Measurements from ENCODE around the gene LYRM4.
"Not testable (repeated sequence)": the region's sequence is repeated elsewhere in the genome, so short reads cannot be mapped to it uniquely, and the experiment has no call there.

Gene LYRM4

DNA sequence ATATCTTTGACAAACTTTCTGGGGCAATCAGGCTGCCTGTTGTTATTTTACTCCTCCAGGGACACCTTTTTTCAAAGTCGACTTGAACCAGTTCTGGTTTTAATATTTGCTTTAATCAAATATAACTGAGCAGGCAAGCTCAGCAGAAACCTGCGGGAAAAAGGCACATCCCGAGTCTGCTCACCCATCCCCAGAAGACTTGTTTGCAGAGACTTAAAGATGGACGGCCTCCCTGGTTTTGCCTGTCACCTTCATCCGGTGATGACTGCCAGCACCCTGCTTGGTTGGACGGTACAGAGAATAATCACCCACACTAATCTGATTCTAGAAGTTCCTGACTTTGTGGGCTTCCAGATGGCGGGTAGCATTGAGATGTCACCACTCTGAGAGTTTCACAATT, 138.8 kb downstream of the LYRM4 start:
- DNase-seq (ENCODE audit: low read depth), result no peak

DNA sequence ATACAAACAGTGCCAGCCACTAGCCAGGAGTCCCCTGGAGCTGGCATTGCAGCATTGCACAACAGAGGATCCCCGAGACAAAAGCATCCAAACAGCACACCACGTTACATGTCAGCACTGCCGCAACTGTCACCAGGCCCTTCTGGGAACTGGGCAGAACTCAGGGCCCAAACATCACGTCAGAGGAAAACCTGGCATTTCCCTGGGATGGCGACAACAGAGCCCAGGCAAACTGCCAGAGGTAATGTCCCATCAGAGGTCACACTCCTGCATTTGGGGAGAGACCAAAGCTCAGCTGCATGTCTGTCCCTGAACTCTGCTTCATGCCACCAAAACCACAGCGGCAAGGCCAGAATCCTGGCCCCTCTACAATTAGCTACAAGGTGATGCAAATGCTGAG, 139.3 kb downstream of the LYRM4 start:
- DNase-seq (ENCODE audit: low read depth), result no peak

GRCh38 chr6:5120543-5120942, 140.2 kb downstream of the LYRM4 start:
- DNase-seq (ENCODE audit: low read depth), result not testable (repeated sequence)

DNA sequence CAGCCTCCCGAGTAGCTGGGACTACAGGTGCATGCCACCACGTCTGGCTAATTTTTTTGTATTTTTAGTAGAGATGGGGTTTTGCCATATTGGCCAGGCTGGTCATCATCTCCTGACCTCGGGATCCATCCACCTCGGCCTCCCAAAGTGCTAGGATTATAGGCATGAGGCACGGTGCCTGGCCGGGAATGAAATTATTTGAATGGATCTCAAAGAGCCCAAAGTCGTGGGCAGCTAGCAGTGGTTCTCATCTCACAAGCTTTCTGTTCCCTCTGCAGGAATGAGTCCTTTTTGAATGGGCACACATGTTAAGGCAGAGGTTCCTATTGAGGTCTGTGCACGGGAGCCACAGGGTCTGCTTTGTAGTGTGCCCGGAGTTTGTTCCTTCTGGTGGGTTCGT, 140.7 kb downstream of the LYRM4 start:
- DNase-seq (ENCODE audit: low read depth), result no peak

- DNase-seq (ENCODE audit: low read depth), result no peak
Observed at GRCh38 chr6:5119090-5119951, 141.4 kb downstream of the LYRM4 start.

- no peak for DNase-seq (ENCODE audit: low read depth)
Observed at GRCh38 chr6:5116243-5116991, 144.3 kb downstream of the LYRM4 start.

DNA sequence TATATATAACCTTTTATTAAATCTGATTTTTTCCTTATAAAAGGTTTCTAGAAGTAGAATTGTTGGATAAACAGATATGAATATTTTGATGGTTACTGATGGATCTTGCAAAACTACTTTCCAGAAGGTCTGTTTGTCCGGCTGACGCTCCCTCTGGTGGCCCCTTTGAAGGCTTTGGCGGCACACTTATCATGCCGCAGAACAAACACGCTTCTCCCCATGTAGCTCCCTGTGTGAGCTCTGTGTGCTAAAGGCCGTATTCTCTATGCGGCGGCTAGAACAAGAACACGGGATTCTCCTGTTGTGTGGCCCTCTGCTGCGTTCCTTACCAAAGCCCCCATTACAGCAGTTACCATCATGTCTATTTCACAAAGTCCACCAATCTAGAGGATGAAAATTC, 145.6 kb downstream of the LYRM4 start:
- DNase-seq (ENCODE audit: low read depth), result no peak

DNA sequence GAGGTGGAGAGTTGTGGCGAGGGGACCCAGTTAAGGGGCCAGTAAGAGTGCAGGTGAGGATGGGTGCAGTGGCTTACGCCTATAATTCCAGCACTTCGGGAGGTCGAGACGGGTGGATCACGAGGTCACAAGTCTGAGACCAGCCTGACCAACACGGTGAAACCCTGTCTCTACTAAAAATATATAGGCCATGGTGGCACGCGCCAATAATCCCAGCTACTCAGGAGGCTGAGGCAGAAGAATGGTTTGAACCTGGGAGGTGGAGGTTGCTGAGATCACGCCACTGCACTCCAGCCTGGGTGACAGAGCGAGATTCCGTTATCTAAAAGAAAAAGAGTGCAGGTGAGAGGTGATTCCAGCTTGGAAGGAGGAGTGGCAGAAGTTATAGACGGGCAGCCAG, 147.7 kb downstream of the LYRM4 start:
- DNase-seq (ENCODE audit: low read depth), result no peak

GRCh38 chr6:5112066-5112799, 148.5 kb downstream of the LYRM4 start:
- DNase-seq (ENCODE audit: low read depth), result no peak

- DNase-seq (ENCODE audit: low read depth), result no peak
Observed at GRCh38 chr6:5111626-5112025, 149.1 kb downstream of the LYRM4 start.

DNA sequence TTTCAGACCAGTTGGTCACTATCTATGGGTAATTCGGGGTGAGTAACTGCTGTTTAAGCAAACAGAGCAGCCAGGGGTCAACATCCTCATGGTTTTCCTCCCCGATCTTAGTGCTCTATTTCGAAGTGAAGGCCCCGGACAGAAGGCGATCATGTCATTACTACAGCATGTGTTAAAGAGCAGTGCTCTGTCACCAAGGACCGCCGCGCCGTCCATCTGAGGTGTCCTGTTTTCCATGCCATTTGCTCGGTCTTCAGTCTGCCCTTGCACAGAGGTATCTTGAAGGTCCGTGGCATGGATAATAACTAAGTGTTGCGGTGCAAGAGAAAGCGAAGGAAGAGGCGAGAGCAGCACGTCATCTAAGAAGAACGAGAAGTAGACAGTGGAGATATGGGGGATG, 150.5 kb downstream of the LYRM4 start:
- no peak for DNase-seq (ENCODE audit: low read depth)

GRCh38 chr6:5109436-5109835, 151.3 kb downstream of the LYRM4 start:
- DNase-seq (ENCODE audit: low read depth), result no peak

- DNase-seq (ENCODE audit: low read depth), result no peak
Observed at GRCh38 chr6:5108536-5109150, 152.1 kb downstream of the LYRM4 start.

DNA sequence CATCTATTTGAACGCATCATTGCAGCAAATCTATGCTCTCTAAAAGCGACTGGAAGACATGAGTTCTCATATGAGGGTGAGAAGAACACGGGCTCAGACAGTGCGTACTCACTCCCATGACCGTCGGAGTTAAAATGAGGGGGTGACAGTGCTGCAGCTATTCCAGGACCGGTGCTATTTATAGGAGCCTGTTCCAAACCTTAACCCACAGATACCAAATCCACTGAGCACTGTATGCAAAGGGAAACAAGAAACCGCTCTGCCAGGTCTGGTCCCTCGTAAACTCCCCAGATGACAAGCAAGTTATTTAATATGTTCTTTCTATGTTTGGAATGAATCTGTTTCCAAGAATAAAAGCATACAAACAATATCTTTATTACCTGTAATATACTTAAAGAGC, 152.7 kb downstream of the LYRM4 start:
- DNase-seq (ENCODE audit: low read depth), result no peak

DNA sequence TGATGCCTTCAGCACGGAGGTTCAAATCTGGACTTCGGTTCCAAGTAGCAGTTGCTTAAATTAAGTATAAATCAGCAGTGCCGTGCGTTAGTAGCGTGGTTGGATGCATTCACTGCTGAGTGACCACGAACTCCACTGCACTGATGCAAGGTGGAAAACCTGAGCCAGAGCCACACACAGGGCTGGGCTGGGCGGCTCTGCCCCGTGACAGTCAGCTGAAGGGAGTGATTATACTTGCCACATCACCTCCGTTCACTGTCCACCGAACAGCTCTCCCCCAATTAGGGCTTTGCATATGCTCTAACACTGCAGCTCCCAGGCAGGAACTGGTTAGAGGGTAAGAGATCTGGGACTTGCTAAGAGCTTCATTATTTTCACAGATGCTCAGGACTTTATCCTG, 153.4 kb downstream of the LYRM4 start:
- DNase-seq (ENCODE audit: low read depth), result no peak

DNA sequence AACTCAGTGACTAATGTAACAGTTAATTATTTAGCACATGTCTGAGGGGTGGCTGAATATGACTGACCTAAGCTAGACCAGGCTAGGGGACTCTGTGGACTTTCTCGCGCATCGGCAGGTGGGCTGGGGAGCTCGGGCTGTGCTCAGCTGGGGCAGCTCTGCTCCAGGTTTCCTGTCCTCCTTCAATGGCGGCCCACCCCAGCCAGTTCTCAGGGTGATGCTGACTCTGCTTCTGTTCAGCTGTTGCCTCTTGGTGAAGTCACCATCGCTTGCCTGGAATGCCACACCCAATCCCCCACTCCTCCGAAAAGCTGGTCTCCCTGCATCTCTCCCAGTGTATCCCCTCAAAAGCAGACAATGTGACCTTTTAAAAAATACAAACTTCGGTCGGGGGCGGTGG, 155.6 kb downstream of the LYRM4 start:
- no peak for DNase-seq (ENCODE audit: low read depth)

DNA sequence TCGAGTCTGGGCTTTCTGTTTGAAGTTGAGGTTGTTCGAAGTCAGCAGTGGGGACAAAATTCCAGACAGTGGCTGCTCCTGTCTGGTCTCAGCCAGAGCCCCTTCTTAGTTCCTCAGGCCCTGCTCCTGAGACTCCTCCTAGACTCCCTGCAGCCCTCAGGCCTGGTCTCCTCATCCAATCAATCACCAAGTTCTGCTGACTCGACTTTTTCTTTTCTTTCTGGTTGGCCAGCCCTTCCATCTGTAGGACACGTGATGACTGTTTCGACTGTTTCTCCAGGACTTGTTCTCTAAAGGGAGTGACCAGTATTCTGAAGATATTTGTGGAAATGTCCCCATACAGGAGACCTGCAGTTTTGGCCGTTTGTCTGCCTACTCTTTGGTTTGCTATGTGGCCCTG, 156.1 kb downstream of the LYRM4 start:
- no peak for DNase-seq (ENCODE audit: low read depth)

DNA sequence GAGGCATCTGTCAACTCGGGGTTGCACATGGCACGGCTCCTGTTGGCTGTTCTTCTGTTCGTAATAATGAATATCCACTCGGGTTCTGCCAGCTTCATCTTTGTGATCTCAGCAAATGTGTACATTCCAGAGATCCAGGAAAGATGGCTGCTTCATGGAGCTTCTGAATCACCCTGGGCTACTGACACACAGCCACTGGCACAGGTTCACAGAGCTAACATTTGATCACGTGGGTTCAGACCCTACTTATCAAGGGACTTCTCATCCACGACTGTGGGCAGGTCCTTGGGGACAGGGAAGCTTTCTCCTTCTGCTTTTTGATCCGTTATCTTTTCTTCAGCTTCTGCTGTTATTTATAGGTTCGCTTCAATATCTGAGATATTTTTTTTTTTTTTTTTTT, 157.5 kb downstream of the LYRM4 start:
- DNase-seq (ENCODE audit: low read depth), result no peak

- no peak for DNase-seq (ENCODE audit: low read depth)
Observed at GRCh38 chr6:5102267-5102970, 158.3 kb downstream of the LYRM4 start.

- no peak for DNase-seq (ENCODE audit: low read depth)
Observed at GRCh38 chr6:5100806-5101205, 159.9 kb downstream of the LYRM4 start.

GRCh38 chr6:5099537-5099936, 161.2 kb downstream of the LYRM4 start:
- no peak for DNase-seq (ENCODE audit: low read depth)
